Kidney (tissue), 14 donors: ENCODE results near the gene FMO2. TPM values are rescaled to one million over a fixed set of nuclear protein-coding genes. Genes with fewer than 3 reads are reported as not detected.

ENCODE experiments used
- DNase-seq, 5 donors: peaks; one replicate each; pipeline ENCODE4 v3.0.0-alpha.2; 2013 to 2020
- FAIRE-seq: peaks from 2 replicates; lab custom pipeline; 2012; peaks lifted over from hg19 to GRCh38; lab: Jason Lieb, UNC
- H3K27ac ChIP-seq, 2 donors: one replicate each; pipeline ENCODE4 v1.7.0; 2013; ENCODE audit warnings: low read depth in 2 of 2, low read length in 2 of 2, inconsistent platforms in 1 of 2
- H3K27me3 ChIP-seq: one replicate; pipeline ENCODE4 v1.7.1; 2013; ENCODE audit warnings: low read length, inconsistent platforms; ENCODE audit not compliant: control insufficient read depth, insufficient read depth
- H3K36me3 ChIP-seq, 3 donors: one replicate each; pipeline versions ENCODE4 v1.7.0 to v1.7.1; 2013; ENCODE audit warnings: low read length in 3 of 3, control low read depth in 1 of 3, inconsistent platforms in 1 of 3; ENCODE audit not compliant: insufficient read depth in 3 of 3, control insufficient read depth in 2 of 3
- H3K4me1 ChIP-seq, 3 donors: one replicate each; pipeline versions ENCODE4 v1.7.0 to v1.7.1; 2013; ENCODE audit warnings: low read length in 3 of 3, inconsistent platforms in 1 of 3, low read depth in 1 of 3; ENCODE audit not compliant: control insufficient read depth in 2 of 3, insufficient read depth in 2 of 3
- H3K4me3 ChIP-seq, 3 donors: one replicate each; pipeline versions ENCODE4 v1.7.0 to v1.8.1; 2013; ENCODE audit warnings: low read length in 3 of 3, control low read depth in 1 of 3, inconsistent platforms in 1 of 3
- H3K9ac ChIP-seq, 3 donors: one replicate each; pipeline versions ENCODE4 v1.7.0 to v1.7.1; 2013; ENCODE audit warnings: low read length in 3 of 3, control low read depth in 1 of 3, inconsistent platforms in 1 of 3
- H3K9me3 ChIP-seq, 3 donors: one replicate each; pipeline versions ENCODE4 v1.7.0 to v1.7.1; 2013; ENCODE audit warnings: low read length in 3 of 3, control low read depth in 1 of 3, inconsistent platforms in 1 of 3; ENCODE audit not compliant: control insufficient read depth in 2 of 3, insufficient read depth in 1 of 3
- CTCF ChIP-seq: IDR thresholded peaks from 3 replicates; pipeline ENCODE4 v1.5.1; 2012; ENCODE audit warnings: mild to moderate bottlenecking, moderate library complexity, borderline replicate concordance; ENCODE audit not compliant: insufficient read depth; ENCODE audit errors: extremely low read depth
- intact Hi-C: fragments of 100-400 bp; cut with DNase I; formaldehyde crosslinking; loops from one replicate; pipeline ENCODE4 v1.11.1; 2022
- polyA plus RNA-seq: library from polyadenylated mRNA; stranded (reverse); fragments of 350-450 nt; fragmentation: Illumina TruSeq; extraction: RNeasy Lipid Tissue Mini Kit (QIAGEN cat#74804); gene quantifications from one replicate; pipeline ENCODE4 v1.2.3, GENCODE V29; 2014; ENCODE audit warnings: low read depth, low replicate concordance; ENCODE audit not compliant: insufficient read depth
- total RNA-seq: library from RNA; stranded (reverse); fragmentation: NEBNext Ultra II Directional; extraction: Animal tissue kit (Norgen Biotek cat#: 25700); gene quantifications from one replicate; pipeline ENCODE4 v1.2.1, GENCODE V29; 2021
- donor health status: control.
- donor health status: control.
- donor health status: control.
- donor health status: control.
- donor health status: control.
- donor health status: DM: yes; HTN: yes; CAD: no.
- donor health status: Normal renal cell carcinoma (clear cell type).

The FMO2 gene
- total and polyA plus RNA-seq, 2 donors from 2014 or later, result 3.9 to 22.3 TPM

DNA sequence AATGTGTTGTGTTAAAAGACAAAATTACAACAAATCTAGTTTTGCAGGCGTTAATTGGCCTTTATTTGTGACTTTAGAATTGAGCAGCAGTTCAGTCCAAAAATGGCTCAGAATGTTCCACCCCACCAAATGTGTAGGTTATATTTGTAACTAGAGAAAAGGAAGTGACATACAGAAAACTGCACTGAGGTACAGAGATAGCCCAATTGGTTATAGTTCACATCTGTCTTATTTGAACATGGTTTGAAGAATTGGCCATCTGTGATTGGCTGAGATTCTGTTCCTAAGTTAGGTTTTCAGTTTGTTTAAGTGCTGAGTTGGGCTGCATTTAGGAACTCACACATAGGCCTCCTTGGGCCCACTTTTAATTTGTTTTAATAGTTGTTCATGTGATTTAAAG is 12.0 kb upstream of the FMO2 start:
- TF ChIP-seq CTCF, result no peak
- Histone ChIP-seq H3K9me3 (no peaks in the 10 kb centered on the region), H3K27me3 (no peaks in the 10 kb centered on the region), H3K36me3 (no peaks in the 10 kb centered on the region), H3K27ac (no peak overlapping the region), H3K4me3 (no peak overlapping the region), H3K4me1 (no peaks in the 10 kb centered on the region), H3K9ac (no peak overlapping the region)
- DNase-seq (no peak), FAIRE-seq (no peak)
- intact Hi-C loops, result no loop called here

DNA sequence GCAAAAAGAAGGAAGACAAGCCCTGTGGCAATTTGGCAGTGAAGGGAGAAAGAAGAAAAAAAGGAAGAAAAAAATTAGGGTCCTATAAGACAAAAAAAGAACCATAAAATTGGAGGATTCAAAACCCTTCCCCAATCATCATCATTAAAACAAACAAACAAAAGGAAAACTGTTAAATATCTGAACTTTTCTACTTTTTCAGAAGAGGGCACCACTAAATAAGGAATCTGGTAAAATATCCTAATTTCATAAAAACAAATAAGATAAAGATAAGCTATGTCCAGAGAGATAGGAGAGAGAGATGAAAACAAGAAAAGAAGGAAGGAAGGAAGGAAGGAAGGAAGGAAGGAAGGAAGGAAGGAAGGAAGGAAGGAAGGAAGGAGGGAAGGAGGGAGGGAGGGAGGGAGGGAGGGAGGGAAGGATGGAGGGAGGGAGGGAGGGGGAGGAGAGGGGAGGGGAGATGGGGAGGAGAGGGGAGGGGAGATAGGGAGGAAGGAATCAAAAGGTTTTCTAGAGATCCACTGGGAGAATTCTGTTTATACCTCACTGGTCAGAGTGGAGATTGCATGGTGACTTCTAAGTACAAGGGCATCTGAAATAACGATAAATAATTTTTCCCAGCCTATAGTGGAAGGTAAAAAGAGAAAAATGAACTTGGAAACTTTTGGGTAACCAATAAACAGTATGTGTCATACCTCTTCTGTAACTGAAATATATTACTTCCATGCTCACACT is 10.4 kb upstream of the FMO2 start:
- Histone ChIP-seq H3K36me3 (no peaks in the 10 kb centered on the region), H3K4me3 (no peak overlapping the region), H3K27ac (no peak overlapping the region), H3K4me1 (no peaks in the 10 kb centered on the region), H3K27me3 (no peaks in the 10 kb centered on the region), H3K9ac (no peak overlapping the region), H3K9me3 (no peaks in the 10 kb centered on the region)
- TF ChIP-seq CTCF, result no peak
- intact Hi-C loops, result no loop called here
- FAIRE-seq (no peak), DNase-seq (no peak)

- H3K36me3 ChIP-seq, result no peaks in the 10 kb centered on the region
- DNase-seq, result no peak
- no peaks in the 10 kb centered on the region for H3K4me1 ChIP-seq
- no peak for TF ChIP-seq CTCF
- H3K4me3 ChIP-seq, result no peak overlapping the region
- H3K27me3 ChIP-seq, result no peaks in the 10 kb centered on the region
- no peak overlapping the region for H3K27ac ChIP-seq
- no peaks in the 10 kb centered on the region for H3K9me3 ChIP-seq
- FAIRE-seq, result no peak
- intact Hi-C loops, result no loop called here
- H3K9ac ChIP-seq, result no peak overlapping the region
Measured at GRCh38 chr1:171177261-171177660, 7.8 kb upstream of the FMO2 start.
